Ishikawa (cell line): ENCODE results near the gene ANK3.

Experiments
- CEBPB ChIP-seq: IDR thresholded peaks from 2 replicates; pipeline ENCODE4 v1.6.1; 2012
- CREB1 ChIP-seq: IDR thresholded peaks from 2 replicates; pipeline ENCODE4 v1.6.1; 2012; ENCODE audit warnings: low read depth
- EGR1 ChIP-seq: IDR thresholded peaks from 2 replicates; pipeline ENCODE4 v1.6.1; 2012
- EP300 ChIP-seq: IDR thresholded peaks from 2 replicates; pipeline ENCODE4 v1.6.1; 2012; ENCODE audit warnings: borderline replicate concordance
- FOXM1 ChIP-seq: IDR thresholded peaks from 2 replicates; pipeline ENCODE4 v1.6.1; 2012; ENCODE audit warnings: low read depth, borderline replicate concordance
- NFIC ChIP-seq: IDR thresholded peaks from 2 replicates; pipeline ENCODE4 v1.6.1; 2012
- RAD21 ChIP-seq: IDR thresholded peaks from 2 replicates; pipeline ENCODE4 v1.6.1; 2012; ENCODE audit warnings: low read depth
- TAF1 ChIP-seq: IDR thresholded peaks from 2 replicates; pipeline ENCODE4 v1.6.1; 2012; ENCODE audit warnings: low read depth, mild to moderate bottlenecking
- TCF12 ChIP-seq: IDR thresholded peaks from 2 replicates; pipeline ENCODE4 v1.6.1; 2012; ENCODE audit warnings: low read depth
- YY1 ChIP-seq: IDR thresholded peaks from 2 replicates; pipeline ENCODE4 v1.6.1; 2012; ENCODE audit warnings: low read depth
- ZBTB7A ChIP-seq: IDR thresholded peaks from 2 replicates; pipeline ENCODE4 v1.6.1; 2012; ENCODE audit warnings: low read depth
- TF ChIP-seq, protein P1 (sequence below): IDR thresholded peaks from 2 replicates; pipeline ENCODE4 v1.6.1; 2012; ENCODE audit warnings: low read depth, mild to moderate bottlenecking
- TF ChIP-seq, protein P2 (sequence below): IDR thresholded peaks from 2 replicates; pipeline ENCODE4 v1.6.1; 2012
- TF ChIP-seq, protein P3 (sequence below): IDR thresholded peaks from 2 replicates; pipeline ENCODE4 v1.6.1; 2012

DNA sequence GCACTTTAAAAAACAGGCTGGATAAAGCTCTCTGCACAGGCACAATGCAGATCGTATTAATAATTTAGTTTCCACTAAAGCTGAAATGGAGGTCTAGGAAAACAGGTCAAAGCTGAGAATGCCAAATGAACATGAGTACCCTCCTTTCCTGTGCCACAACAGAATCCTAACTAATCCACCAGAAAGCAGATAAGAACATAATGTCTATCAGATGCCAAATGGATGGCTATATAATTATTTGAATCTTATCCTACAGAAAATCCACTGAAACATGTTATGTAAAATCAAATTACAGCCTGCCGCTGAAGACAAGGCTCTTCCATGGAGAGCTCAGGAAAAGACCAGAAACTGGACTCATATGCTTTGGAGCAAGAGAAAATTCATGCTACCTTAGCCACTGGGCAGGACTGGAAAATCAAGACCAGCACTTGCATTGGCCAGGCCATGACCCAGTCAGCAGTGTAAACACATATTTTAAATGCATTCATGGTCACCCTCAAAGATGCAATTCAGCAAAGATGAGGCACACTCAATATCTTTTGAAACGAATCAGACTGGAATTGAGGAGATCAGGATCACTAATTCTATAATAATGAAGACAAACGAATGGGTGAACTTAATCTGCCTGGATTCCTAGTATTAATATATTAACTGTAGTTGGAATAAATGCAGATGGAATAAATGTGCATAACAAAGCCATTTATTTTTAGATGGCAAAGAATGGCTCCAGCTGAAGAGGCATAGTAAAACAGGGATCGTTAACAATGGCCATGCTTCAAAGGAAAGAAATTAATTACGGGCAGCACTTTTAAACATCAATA, 13.2 kb downstream of the ANK3 start:
- no peak for TF ChIP-seq TAF1
- no peak for TF ChIP-seq EP300
- no peak for TF ChIP-seq FOXM1
- no peak for TF ChIP-seq RAD21
- TF ChIP-seq ZBTB7A, result no peak
- TF ChIP-seq NFIC, result no peak
- TF ChIP-seq CREB1, result no peak
- no peak for TF ChIP-seq EGR1
- TF ChIP-seq, protein P1, sequence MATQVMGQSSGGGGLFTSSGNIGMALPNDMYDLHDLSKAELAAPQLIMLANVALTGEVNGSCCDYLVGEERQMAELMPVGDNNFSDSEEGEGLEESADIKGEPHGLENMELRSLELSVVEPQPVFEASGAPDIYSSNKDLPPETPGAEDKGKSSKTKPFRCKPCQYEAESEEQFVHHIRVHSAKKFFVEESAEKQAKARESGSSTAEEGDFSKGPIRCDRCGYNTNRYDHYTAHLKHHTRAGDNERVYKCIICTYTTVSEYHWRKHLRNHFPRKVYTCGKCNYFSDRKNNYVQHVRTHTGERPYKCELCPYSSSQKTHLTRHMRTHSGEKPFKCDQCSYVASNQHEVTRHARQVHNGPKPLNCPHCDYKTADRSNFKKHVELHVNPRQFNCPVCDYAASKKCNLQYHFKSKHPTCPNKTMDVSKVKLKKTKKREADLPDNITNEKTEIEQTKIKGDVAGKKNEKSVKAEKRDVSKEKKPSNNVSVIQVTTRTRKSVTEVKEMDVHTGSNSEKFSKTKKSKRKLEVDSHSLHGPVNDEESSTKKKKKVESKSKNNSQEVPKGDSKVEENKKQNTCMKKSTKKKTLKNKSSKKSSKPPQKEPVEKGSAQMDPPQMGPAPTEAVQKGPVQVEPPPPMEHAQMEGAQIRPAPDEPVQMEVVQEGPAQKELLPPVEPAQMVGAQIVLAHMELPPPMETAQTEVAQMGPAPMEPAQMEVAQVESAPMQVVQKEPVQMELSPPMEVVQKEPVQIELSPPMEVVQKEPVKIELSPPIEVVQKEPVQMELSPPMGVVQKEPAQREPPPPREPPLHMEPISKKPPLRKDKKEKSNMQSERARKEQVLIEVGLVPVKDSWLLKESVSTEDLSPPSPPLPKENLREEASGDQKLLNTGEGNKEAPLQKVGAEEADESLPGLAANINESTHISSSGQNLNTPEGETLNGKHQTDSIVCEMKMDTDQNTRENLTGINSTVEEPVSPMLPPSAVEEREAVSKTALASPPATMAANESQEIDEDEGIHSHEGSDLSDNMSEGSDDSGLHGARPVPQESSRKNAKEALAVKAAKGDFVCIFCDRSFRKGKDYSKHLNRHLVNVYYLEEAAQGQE, result no peak
- no peak for TF ChIP-seq TCF12
- TF ChIP-seq, protein P2, sequence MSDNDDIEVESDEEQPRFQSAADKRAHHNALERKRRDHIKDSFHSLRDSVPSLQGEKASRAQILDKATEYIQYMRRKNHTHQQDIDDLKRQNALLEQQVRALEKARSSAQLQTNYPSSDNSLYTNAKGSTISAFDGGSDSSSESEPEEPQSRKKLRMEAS, result no peak
- TF ChIP-seq, protein P3, sequence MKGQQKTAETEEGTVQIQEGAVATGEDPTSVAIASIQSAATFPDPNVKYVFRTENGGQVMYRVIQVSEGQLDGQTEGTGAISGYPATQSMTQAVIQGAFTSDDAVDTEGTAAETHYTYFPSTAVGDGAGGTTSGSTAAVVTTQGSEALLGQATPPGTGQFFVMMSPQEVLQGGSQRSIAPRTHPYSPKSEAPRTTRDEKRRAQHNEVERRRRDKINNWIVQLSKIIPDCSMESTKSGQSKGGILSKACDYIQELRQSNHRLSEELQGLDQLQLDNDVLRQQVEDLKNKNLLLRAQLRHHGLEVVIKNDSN, result no peak
- TF ChIP-seq YY1, result no peak
- TF ChIP-seq CEBPB, result no peak
